ENCODE measurements around the gene PTPN6.

GRCh38 chr12:6970096-6970527, 19.0 kb downstream of the PTPN6 start:
- no peak for TF ChIP-seq CTCF (conservative IDR thresholded peaks at IDR 0.05 in 1 of 2, IDR thresholded peaks at IDR 0.05 in 1 of 2; ENCODE audit: low read depth in 1 of 2, low read length in 2 of 2)
- no peak for TF ChIP-seq EZH2 (IDR thresholded peaks at IDR 0.05; ENCODE audit: low read length, missing control alignments)

Data from fibroblast of lung (primary cell).